Thoracic aorta (tissue), 2 donors: ENCODE measurements around the gene PTPRM. TPM values are rescaled to one million over a fixed set of nuclear protein-coding genes. Genes with fewer than 3 reads are reported as not detected.

Source experiments
- ATAC-seq: fragments of 150-250 bp; one replicate; pipeline ENCODE4 v1.8.0; 2017; ENCODE audit warnings: low read depth; ENCODE audit not compliant: insufficient number of reproducible peaks, low FRiP score
- DNase-seq: peaks from one replicate; pipeline ENCODE4 v3.0.0-alpha.2; 2020; ENCODE audit warnings: low spot score
- H3K27ac ChIP-seq, 2 donors: fragments of 200-600 bp; sonication (generic); 1 replicate in 1 of 2; 2 replicates in 1 of 2; pipeline ENCODE4 v1.5.1; 2016; ENCODE audit warnings: mild to moderate bottlenecking in 2 of 2, moderate library complexity in 2 of 2
- H3K27me3 ChIP-seq: fragments of 200-600 bp; sonication (generic); replicated peaks from 2 replicates; pipeline ENCODE4 v1.6.0; 2016; ENCODE audit warnings: mild to moderate bottlenecking; ENCODE audit not compliant: insufficient read depth
- H3K36me3 ChIP-seq: fragments of 200-600 bp; sonication (generic); one replicate; pipeline ENCODE4 v1.5.1; 2016
- H3K4me1 ChIP-seq, 2 donors: fragments of 200-600 bp; sonication (generic); 1 replicate in 1 of 2; 2 replicates in 1 of 2; pipeline versions ENCODE4 v1.5.1 to v1.6.0; 2016; ENCODE audit warnings: low read depth in 2 of 2, mild to moderate bottlenecking in 1 of 2; ENCODE audit not compliant: control insufficient read depth in 1 of 2
- H3K4me3 ChIP-seq: fragments of 200-600 bp; sonication (generic); 2 replicates; pipeline ENCODE4 v1.5.1; 2016; ENCODE audit warnings: mild to moderate bottlenecking
- H3K9me3 ChIP-seq: fragments of 200-600 bp; sonication (generic); 2 replicates; pipeline ENCODE4 v1.5.1; 2016
- total RNA-seq, 2 donors: library from RNA; depleted of rRNA; stranded (reverse); fragments of >200 nt; gene quantifications; one replicate each; pipeline versions ENCODE4 v1.1.0 to v1.2.3, GENCODE V29; 2016
- TF ChIP-seq, protein P1 (sequence below): fragments of 200-600 bp; sonication (generic); IDR thresholded peaks from one replicate; pipeline ENCODE4 v1.5.1; 2019; ENCODE audit warnings: antibody characterized with exemption

PTPRM gene
- total RNA-seq, 2 donors from 2014 or later, result 90.3 to 102 TPM

GRCh38 chr18:7725473-7725872 is 158.4 kb downstream of the PTPRM start:
- TF ChIP-seq, protein P1, sequence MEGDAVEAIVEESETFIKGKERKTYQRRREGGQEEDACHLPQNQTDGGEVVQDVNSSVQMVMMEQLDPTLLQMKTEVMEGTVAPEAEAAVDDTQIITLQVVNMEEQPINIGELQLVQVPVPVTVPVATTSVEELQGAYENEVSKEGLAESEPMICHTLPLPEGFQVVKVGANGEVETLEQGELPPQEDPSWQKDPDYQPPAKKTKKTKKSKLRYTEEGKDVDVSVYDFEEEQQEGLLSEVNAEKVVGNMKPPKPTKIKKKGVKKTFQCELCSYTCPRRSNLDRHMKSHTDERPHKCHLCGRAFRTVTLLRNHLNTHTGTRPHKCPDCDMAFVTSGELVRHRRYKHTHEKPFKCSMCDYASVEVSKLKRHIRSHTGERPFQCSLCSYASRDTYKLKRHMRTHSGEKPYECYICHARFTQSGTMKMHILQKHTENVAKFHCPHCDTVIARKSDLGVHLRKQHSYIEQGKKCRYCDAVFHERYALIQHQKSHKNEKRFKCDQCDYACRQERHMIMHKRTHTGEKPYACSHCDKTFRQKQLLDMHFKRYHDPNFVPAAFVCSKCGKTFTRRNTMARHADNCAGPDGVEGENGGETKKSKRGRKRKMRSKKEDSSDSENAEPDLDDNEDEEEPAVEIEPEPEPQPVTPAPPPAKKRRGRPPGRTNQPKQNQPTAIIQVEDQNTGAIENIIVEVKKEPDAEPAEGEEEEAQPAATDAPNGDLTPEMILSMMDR, result no peak
- no peak for ATAC-seq
- H3K4me1 ChIP-seq, result peaks cover 3 to 16% of the 10 kb centered on the region in 2 donors
- H3K9me3 ChIP-seq, result no peaks in the 10 kb centered on the region
- DNase-seq, result no peak
- H3K36me3 ChIP-seq, result no peaks in the 10 kb centered on the region
- no peak overlapping the region for H3K4me3 ChIP-seq
- no peak overlapping the region for H3K27ac ChIP-seq
- no peaks in the 10 kb centered on the region for H3K27me3 ChIP-seq

DNA sequence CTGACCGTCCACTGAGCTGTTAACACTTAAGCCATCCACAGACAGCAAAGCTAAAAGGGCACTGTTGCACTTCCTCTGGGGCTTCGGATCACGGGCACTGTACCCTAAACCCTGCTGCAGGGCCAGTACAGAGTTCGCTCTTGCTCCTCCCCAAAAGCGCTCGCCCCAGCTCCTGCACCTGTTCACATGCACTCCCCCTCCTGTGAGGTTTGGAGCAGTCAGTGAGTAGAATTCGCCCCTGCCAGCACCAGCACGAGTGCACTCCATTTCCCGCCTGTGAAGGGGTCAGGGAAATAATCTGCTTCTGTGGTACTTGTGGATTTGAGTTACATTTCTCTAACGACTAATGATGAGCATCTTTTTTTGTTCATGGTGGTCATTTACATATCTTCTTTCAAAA is 158.8 kb downstream of the PTPRM start:
- no peaks in the 10 kb centered on the region for H3K36me3 ChIP-seq
- no peak for ATAC-seq

DNA sequence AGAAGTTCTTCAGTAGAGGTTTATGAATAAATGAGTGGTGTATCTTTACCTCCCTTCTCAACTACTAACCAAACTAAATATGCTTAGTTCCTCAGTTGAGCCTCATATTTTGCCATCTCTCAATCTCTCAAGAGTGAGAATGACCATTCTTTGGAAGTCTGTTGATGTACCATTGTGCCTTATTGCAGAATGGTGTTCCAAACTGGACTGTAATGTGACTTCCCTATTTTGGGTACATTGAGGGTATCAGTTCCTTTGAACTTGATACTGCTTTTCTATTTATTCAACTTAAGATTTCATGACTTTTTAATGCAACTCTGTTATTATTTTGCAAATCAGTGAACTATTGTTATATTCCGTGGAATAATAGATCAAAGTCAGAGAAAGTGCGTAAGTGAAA is 159.4 kb downstream of the PTPRM start:
- TF ChIP-seq, protein P1, result no peak
- no peaks in the 10 kb centered on the region for H3K36me3 ChIP-seq
- no peak overlapping the region for H3K4me3 ChIP-seq

More for the DNA sequence above, 158.8 kb downstream of the PTPRM start:
- TF ChIP-seq, protein P1, result no peak
- peaks cover 3 to 16% of the 10 kb centered on the region in 2 donors for H3K4me1 ChIP-seq
- H3K4me3 ChIP-seq, result no peak overlapping the region
- H3K27me3 ChIP-seq, result no peaks in the 10 kb centered on the region
- no peak for DNase-seq
- no peak overlapping the region for H3K27ac ChIP-seq
- no peaks in the 10 kb centered on the region for H3K9me3 ChIP-seq

DNA sequence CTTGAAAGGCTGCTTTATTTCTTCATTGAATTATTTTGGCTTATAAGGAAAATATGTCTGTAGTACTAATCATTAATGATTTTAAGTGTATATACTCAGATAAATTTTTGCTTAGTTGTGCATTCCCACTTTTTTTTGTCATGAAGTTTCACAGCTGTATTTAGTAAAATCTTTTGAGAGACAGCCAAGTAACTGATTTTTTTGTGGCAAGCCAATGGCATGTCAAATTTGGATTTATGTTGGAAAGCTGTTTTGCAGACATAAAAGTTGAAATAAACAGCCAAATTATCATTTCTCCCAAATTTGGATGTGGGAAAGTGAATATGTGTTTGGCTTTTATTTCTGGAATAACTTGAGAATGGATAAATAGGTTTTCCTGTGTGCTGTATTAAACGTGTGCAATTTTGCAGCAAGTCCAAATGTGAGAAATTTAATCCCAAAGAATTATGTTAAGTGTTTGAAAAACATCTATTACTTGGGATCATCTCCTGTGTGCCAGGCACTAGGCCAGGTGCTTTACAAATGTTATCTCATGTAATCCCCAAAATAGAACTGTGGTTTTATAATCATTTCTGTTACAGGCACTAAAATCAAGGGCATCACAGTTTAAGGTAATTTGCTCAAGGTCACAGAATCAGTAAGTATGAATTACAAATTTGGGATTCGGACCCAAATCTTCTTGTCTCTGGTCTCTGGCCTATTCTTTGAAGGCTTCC is 160.4 kb downstream of the PTPRM start:
- H3K27ac ChIP-seq, result no peak overlapping the region
- H3K4me3 ChIP-seq, result no peak overlapping the region
- H3K27me3 ChIP-seq, result no peaks in the 10 kb centered on the region
- ATAC-seq (no peak), DNase-seq (no peak)
- no peaks in the 10 kb centered on the region for H3K36me3 ChIP-seq
- TF ChIP-seq, protein P1, result no peak
- no peaks in the 10 kb centered on the region for H3K9me3 ChIP-seq
- H3K4me1 ChIP-seq, result peaks cover 3 to 16% of the 10 kb centered on the region in 2 donors

More for the DNA sequence above, 159.4 kb downstream of the PTPRM start:
- no peak overlapping the region for H3K27ac ChIP-seq
- no peaks in the 10 kb centered on the region for H3K27me3 ChIP-seq
- DNase-seq (no peak), ATAC-seq (no peak)
- peaks cover 3 to 16% of the 10 kb centered on the region in 2 donors for H3K4me1 ChIP-seq
- no peaks in the 10 kb centered on the region for H3K9me3 ChIP-seq

GRCh38 chr18:7728297-7728696 is 161.2 kb downstream of the PTPRM start:
- TF ChIP-seq, protein P1, result no peak
- ATAC-seq, result no peak

More at GRCh38 chr18:7728297-7728696, 161.2 kb downstream of the PTPRM start:
- Histone ChIP-seq H3K36me3 (no peaks in the 10 kb centered on the region), H3K4me3 (no peak overlapping the region), H3K27me3 (no peaks in the 10 kb centered on the region), H3K27ac (no peak overlapping the region), H3K9me3 (no peaks in the 10 kb centered on the region), H3K4me1 (peaks cover 3 to 16% of the 10 kb centered on the region in 2 donors)
- no peak for DNase-seq
